ENCODE data around the gene MYMK. TPM values are rescaled to one million over a fixed set of nuclear protein-coding genes. Genes with fewer than 3 reads are reported as not detected.

The MYMK gene
- total RNA-seq, 4 donors from 2014 or later = not detected

DNA sequence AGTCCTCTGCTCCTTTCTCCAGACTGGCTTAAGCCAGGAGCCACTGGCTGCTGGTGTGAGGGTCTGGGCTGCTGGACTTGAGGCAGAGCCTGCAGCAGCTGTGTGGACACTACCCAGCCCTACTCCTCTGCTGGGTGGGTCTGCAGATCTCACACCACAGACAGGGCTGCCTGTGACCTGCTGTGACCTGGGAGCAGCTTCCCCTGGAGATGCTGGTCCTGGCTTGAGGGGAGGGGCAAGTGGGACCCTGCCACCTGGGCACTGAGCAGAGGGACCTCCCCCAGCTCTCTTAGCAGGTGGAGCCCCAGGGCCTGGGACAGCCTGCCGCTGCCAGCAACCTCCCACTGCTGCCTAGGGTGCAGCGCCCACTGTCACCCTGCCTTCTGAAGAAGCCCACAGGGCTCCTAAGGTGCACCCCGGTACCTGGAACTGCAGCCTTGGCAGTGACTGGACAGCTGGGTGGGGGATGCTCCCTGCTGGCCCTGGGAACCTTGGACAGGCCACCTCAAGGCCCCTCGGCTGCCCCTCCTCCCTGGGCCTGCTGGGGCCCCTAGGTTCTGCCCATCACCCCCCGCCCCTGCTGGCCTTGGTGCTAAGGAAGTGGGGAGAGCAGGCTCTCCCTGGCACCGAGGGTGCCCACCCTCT is 55.9 kb downstream of the MYMK start:
- TF ChIP-seq, protein P1, sequence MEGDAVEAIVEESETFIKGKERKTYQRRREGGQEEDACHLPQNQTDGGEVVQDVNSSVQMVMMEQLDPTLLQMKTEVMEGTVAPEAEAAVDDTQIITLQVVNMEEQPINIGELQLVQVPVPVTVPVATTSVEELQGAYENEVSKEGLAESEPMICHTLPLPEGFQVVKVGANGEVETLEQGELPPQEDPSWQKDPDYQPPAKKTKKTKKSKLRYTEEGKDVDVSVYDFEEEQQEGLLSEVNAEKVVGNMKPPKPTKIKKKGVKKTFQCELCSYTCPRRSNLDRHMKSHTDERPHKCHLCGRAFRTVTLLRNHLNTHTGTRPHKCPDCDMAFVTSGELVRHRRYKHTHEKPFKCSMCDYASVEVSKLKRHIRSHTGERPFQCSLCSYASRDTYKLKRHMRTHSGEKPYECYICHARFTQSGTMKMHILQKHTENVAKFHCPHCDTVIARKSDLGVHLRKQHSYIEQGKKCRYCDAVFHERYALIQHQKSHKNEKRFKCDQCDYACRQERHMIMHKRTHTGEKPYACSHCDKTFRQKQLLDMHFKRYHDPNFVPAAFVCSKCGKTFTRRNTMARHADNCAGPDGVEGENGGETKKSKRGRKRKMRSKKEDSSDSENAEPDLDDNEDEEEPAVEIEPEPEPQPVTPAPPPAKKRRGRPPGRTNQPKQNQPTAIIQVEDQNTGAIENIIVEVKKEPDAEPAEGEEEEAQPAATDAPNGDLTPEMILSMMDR (IDR thresholded peaks at IDR 0.05) = no peak
- no peak for TF ChIP-seq POLR2A (IDR thresholded peaks at IDR 0.05)
- no peaks in the 10 kb centered on the region for H3K4me1 ChIP-seq
- no peaks in the 10 kb centered on the region for H3K9me3 ChIP-seq
- no peak for DNase-seq
- H3K36me3 ChIP-seq = peaks cover 0 to 34% (median 0%) of the 10 kb centered on the region in 3 donors
- intact Hi-C loops (cut with DNase I) = loop anchor here (10.0 kb wide), 1 partner anchor 54 kb away; the partner anchor contains the start of gene REXO4
- no CpG with 5 or more reads among the region's 6 CpGs for WGBS, 2 donors
- H3K27me3 ChIP-seq = no peaks in the 10 kb centered on the region
- no peak overlapping the region for H3K27ac ChIP-seq
- no peak overlapping the region for H3K4me3 ChIP-seq

DNA sequence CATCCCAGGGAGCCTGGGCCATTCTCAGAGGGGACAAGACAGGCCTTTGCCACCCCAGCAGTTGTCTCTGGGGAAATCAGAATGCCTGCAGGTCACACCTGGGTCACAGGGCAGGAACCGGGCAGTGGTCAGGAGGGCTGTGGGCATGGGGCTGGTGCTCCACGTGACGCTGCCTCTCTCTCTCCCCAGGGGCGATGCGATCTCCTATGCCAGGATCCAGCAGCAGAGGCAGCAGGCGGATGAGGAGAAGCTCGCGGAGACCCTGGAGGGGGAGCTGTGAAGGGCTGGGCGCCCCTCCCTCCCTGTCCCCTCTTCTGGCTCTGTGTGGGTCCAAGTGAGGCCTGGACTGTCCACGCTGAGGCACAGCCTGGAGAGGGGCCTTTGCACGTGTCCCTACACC is 56.4 kb downstream of the MYMK start:
- Histone ChIP-seq H3K27me3 (no peaks in the 10 kb centered on the region), H3K9me3 (no peaks in the 10 kb centered on the region), H3K4me3 (no peak overlapping the region), H3K36me3 (peaks cover 0 to 34% (median 0%) of the 10 kb centered on the region in 3 donors), H3K4me1 (no peaks in the 10 kb centered on the region), H3K27ac (no peak overlapping the region)
- no peak for TF ChIP-seq POLR2A (IDR thresholded peaks at IDR 0.05)
- TF ChIP-seq, protein P1 (IDR thresholded peaks at IDR 0.05) = no peak
- 100% methylated on average over 4 of the region's 11 CpGs; no CpG with 5 or more reads in 1 of the 2 donors for WGBS, 2 donors
- DNase-seq = no peak
- intact Hi-C loops (cut with DNase I) = loop anchor here (10.0 kb wide), 1 partner anchor 54 kb away; the partner anchor contains the start of gene REXO4

DNA sequence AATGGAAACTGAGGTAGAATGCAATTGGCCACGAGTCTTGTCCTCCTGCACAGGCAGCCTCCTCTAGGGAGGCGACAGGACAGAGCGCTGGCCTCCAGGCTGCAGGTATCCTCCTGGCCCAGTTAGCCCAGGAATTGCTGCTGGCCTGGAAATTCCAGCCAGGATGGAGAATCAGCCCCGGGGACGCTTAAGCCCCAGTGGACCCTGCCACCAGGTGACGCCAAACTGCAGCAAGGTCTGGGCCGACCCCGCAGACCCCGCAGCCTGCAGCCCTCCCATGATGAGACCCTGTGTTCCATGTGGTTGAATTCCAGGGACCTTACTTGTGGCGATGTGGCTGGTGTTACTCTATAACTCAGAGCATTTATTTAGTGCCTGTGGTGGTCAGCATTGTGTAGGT is 57.7 kb downstream of the MYMK start:
- H3K4me1 ChIP-seq = no peaks in the 10 kb centered on the region
- no peaks in the 10 kb centered on the region for H3K27me3 ChIP-seq
- intact Hi-C loops (cut with DNase I) = loop anchor here (10.0 kb wide), 1 partner anchor 52 kb away; the partner anchor contains the start of gene REXO4
- TF ChIP-seq, protein P1 (IDR thresholded peaks at IDR 0.05) = no peak
- no peak for TF ChIP-seq POLR2A (IDR thresholded peaks at IDR 0.05)
- no peak overlapping the region for H3K27ac ChIP-seq
- WGBS, 2 donors = 75 to 82% methylated on average over 4 to 5 of the region's 10 CpGs
- no peaks in the 10 kb centered on the region for H3K9me3 ChIP-seq
- peaks cover 0 to 34% (median 0%) of the 10 kb centered on the region in 3 donors for H3K36me3 ChIP-seq
- DNase-seq = no peak
- no peak overlapping the region for H3K4me3 ChIP-seq

DNA sequence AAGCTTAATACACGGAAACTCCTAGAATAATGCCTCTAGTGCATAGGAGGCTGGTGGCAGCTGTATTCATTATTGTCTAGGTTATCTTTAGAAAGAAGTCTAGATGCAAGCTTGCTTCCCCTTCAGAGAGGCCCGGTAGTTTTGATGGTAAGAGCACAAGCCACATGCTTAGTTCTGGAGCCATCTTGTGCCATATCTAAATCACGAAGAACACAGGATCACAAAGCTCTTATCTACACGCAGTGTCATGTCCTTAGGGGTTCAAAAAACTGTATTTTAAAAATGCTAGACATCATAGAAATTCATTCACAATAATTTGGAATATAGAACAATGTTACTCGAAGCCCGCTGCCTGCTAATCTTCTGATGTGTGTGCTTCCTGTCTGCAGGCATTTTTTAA is 58.8 kb downstream of the MYMK start:
- intact Hi-C loops (cut with DNase I) = loop anchor here (10.0 kb wide), 1 partner anchor 51 kb away; the partner anchor contains the start of gene REXO4
- no peak overlapping the region for H3K4me3 ChIP-seq
- H3K27ac ChIP-seq = no peak overlapping the region
- WGBS, 2 donors = 75 to 82% methylated on average over 6 of the region's 6 CpGs
- DNase-seq = no peak
- H3K4me1 ChIP-seq = peaks cover 0 to 5% (median 3%) of the 10 kb centered on the region in 3 donors
- TF ChIP-seq, protein P1 (IDR thresholded peaks at IDR 0.05) = no peak
- no peak for TF ChIP-seq POLR2A (IDR thresholded peaks at IDR 0.05)
- H3K27me3 ChIP-seq = no peaks in the 10 kb centered on the region
- H3K36me3 ChIP-seq = peaks cover 0 to 34% (median 0%) of the 10 kb centered on the region in 3 donors
- H3K9me3 ChIP-seq = no peaks in the 10 kb centered on the region

DNA sequence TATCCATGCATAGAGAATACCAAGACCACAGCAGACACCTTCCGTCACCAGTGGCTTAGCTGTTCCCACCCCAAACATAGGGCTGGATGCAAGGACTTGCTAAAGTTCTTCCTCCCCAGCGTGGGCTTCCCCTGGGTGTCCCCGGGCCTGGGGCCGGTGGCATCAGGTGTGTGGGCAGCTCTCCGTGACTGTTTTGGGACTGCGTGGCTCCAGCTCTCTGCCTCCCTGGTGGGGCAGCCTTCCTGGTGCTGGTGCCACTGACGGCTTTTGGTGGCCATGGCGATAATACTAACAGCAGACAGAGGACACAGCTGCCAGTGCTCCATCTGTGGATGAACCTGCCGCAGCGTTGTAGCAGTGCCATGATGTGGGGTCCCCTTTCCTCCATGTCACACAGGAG is 60.1 kb downstream of the MYMK start:
- no peak for DNase-seq
- no peaks in the 10 kb centered on the region for H3K27me3 ChIP-seq
- no peak overlapping the region for H3K4me3 ChIP-seq
- WGBS, 2 donors = 93 to 100% methylated on average over 1 to 2 of the region's 10 CpGs
- no peaks in the 10 kb centered on the region for H3K9me3 ChIP-seq
- H3K27ac ChIP-seq = no peak overlapping the region
- TF ChIP-seq, protein P1 (IDR thresholded peaks at IDR 0.05) = no peak
- TF ChIP-seq POLR2A (IDR thresholded peaks at IDR 0.05) = no peak
- H3K36me3 ChIP-seq = peaks cover 0 to 34% (median 0%) of the 10 kb centered on the region in 3 donors
- intact Hi-C loops (cut with DNase I) = loop anchor here (10.0 kb wide), 1 partner anchor 50 kb away; the partner anchor contains the start of gene REXO4
- H3K4me1 ChIP-seq = peaks cover 0 to 14% (median 9%) of the 10 kb centered on the region in 3 donors

All from esophagus squamous epithelium (tissue), 5 donors.